WI38 (cell line): ENCODE results near the gene CNOT6L.

Experiments used
- H3K4me3 ChIP-seq: 2 replicates; pipeline ENCODE4 v1.5.1; 2011; ENCODE audit warnings: low read depth, mild to moderate bottlenecking, control low read depth, low read length
- TF ChIP-seq, protein P1 (sequence below): IDR thresholded peaks from 2 replicates; pipeline ENCODE4 v1.5.1; 2012; ENCODE audit warnings: low read depth, mild to moderate bottlenecking, control low read depth, low read length

CNOT6L gene

DNA sequence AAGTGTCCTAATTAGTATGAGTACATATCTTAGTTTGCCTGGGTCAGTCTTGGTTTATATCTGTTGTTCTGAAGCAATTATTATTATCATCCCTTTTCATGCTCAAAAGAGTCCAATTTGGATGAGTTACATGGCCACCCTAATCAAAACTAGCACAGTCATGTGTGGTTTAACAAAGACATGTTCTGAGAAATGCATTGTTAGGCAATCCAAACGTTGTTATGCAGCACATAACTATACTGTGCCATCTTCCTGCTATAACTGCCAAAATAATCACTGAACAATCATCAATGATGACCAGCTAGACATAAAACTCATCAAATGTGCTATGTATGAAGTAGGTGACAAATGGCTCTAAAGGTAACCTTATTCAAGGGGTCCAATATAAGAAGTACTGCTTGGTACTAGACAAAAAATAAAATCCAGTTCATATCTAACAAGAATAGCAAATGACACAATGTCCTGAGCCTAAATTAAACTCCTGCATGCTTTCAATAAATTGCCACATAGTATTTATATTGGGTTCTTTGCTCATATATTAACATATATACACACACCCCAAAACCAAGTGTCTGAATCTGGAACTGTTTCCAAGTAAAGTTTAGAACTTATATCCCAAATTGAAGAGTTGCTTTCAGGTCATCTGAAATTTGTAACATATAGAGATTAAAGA, 41.9 kb downstream of the CNOT6L start:
- no peak overlapping the region for H3K4me3 ChIP-seq
- TF ChIP-seq, protein P1, sequence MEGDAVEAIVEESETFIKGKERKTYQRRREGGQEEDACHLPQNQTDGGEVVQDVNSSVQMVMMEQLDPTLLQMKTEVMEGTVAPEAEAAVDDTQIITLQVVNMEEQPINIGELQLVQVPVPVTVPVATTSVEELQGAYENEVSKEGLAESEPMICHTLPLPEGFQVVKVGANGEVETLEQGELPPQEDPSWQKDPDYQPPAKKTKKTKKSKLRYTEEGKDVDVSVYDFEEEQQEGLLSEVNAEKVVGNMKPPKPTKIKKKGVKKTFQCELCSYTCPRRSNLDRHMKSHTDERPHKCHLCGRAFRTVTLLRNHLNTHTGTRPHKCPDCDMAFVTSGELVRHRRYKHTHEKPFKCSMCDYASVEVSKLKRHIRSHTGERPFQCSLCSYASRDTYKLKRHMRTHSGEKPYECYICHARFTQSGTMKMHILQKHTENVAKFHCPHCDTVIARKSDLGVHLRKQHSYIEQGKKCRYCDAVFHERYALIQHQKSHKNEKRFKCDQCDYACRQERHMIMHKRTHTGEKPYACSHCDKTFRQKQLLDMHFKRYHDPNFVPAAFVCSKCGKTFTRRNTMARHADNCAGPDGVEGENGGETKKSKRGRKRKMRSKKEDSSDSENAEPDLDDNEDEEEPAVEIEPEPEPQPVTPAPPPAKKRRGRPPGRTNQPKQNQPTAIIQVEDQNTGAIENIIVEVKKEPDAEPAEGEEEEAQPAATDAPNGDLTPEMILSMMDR: no peak

DNA sequence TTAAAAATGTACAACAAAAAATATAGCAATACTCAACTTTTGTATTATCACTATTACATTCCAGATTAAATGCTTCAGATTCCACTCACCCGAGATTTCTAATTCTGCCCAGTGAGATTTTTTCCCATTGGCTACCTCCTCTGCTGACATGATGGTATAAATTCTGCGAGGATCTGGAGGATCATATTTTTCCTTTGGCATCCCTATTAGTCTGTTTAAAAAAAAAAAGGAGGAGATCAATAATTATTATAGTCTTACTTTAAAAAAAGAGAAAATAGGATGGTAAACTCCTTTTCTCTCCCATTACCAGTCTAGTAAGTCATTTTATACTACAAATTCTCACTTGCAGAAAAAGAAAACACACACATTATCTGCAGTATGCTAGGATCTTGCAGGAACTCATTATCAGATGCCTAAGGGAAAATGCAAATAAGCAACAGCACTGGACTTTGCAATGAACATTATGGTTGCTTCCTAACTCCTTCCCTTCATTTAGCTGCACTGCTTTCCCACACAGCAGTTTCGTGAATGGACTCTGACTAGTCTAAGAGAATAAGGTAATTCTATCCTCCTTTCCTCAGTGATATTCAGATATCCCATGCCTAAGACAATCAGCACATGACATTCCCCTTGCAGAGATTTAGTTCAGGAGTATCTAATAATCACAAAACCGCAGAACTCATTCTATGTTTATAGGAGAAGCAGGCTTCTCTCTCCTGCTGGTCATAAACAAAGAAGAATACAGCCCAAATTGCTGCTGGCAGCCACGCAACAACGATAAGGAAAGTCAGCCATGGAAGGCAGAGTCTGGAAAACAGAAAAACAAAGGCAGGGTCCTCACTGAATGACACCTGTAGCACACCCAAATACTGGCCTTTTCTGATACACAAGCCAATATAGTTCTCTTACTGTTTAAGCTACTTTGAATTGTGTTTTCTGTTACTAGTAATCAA, 42.7 kb downstream of the CNOT6L start:
- H3K4me3 ChIP-seq: no peak overlapping the region
- TF ChIP-seq, protein P1: no peak

DNA sequence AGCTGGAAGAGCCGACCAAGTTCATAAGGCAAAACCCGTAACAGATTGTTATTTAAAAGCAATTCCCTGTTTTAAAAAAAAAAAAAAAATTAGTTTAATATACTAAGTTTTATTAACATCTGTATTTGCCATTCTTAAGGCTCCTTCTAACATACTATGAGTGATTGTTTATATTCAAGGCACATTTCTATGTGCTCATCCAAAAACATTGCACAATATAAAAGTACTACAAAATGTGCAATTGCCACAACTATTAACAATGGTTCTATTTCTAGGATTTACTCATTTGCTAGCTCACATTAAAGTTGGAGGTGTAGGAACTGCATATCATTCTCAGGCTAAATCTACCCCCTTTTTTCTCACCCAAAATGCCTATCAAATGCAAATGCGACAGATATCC, 46.1 kb downstream of the CNOT6L start:
- no peak overlapping the region for H3K4me3 ChIP-seq
- TF ChIP-seq, protein P1: no peak

DNA sequence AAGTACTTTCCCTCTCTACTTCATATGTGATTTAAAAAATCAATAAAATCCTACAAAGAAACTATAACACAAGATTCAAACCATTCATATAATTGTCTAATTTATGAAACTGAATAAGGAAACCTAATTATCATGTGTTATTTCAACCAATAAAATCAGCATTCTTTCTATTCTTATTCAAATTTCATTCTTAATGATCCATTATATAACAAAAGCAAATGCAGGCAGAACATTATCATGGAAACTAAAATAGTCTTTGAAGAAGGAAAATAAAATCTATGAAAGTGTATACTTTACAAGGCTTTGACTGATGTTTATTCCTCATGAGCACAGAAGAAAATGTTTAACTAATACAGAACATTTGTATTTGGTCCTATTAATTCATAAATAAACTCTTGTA, 47.6 kb downstream of the CNOT6L start:
- H3K4me3 ChIP-seq: no peak overlapping the region
- TF ChIP-seq, protein P1: no peak

DNA sequence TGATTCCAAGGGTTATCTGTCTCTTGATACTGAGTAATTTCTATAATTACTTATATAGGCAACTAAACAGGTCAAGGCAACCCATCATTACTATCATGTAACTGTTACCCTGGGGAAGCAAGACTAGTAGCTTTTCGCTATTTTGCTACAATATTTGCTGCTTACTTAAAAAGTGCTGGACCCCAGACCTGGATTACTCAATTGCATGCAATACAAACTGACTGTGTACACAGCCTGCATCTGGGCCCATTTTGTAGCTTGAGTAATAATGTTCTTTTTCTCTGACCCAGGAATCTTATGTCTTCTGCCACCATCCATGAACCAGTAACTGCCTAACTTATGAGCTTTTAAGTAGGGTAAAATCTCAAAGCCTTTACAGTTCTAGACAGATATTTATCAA, 53.4 kb downstream of the CNOT6L start:
- no peak overlapping the region for H3K4me3 ChIP-seq
- TF ChIP-seq, protein P1: no peak

DNA sequence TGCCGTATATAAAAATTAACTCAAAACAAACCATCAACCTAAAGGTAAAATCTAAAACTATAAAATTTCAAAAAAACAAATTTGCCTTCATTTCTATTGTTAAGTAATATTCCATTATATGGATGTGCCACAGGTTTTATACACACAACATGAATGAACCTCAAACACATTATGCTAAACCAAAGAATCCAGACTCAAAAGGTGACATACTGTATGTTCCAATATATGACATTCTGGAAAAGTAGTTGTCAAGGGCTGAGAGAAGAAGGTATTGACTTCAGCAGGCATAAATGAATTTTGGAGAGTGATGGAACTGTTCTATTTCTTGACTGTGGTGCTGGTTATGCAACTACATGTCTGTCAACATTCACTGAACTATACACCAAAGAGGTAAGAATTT, 56.6 kb downstream of the CNOT6L start:
- no peak overlapping the region for H3K4me3 ChIP-seq
- TF ChIP-seq, protein P1: no peak

DNA sequence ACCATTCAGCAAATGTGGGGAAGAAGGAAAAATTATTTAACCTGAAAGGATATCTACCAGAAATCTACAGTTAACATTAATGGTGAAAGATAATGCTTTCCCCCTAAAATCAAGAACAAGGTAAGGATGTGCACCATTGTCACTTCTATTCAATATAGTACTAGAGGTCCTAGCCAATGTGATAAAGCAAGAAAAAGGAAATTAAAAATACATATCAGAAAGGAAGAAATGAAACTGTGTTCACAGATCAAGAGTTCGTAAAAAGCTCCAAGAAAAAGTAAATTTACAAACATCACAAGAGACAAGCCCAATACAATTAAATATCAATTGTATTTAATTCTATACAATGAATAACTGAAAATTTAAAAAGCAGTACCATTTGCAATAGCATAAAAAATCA, 57.6 kb downstream of the CNOT6L start:
- TF ChIP-seq, protein P1: no peak
- no peak overlapping the region for H3K4me3 ChIP-seq
